Stomach (tissue), 9 donors: Measurements from ENCODE around the gene TMEM115. TPM values are rescaled to one million over a fixed set of nuclear protein-coding genes. Genes with fewer than 3 reads are reported as not detected.

Source experiments
- DNase-seq, 2 donors: peaks; one replicate each; pipeline versions ENCODE4 v3.0.0 to v3.0.0-alpha.2; 2013 to 2019
- H3K27ac ChIP-seq, 5 donors: fragments of 200-600 bp in 4 of 5; sonication (generic) in 4 of 5; one replicate each; pipeline ENCODE4 v1.5.1; 2013 to 2019; ENCODE audit warnings: mild to moderate bottlenecking in 1 of 5, moderate library complexity in 1 of 5
- H3K27me3 ChIP-seq, 3 donors: fragments of 200-600 bp; sonication (generic); one replicate each; pipeline ENCODE4 v1.5.1; 2017 to 2019; ENCODE audit warnings: mixed run types in 1 of 3
- H3K36me3 ChIP-seq, 4 donors: fragments of 200-600 bp; sonication (generic); 1 replicate in 3 of 4; 2 replicates in 1 of 4; pipeline ENCODE4 v1.5.1; 2016 to 2019
- H3K4me1 ChIP-seq, 4 donors: fragments of 200-600 bp; sonication (generic); one replicate each; pipeline ENCODE4 v1.5.1; 2016 to 2019
- H3K4me3 ChIP-seq, 4 donors: fragments of 200-600 bp; sonication (generic) in 3 of 4; one replicate each; pipeline ENCODE4 v1.5.1; 2016 to 2019; ENCODE audit warnings: mild to moderate bottlenecking in 1 of 4
- H3K9me3 ChIP-seq, 4 donors: fragments of 200-600 bp; sonication (generic); one replicate each; pipeline ENCODE4 v1.5.1; 2016 to 2019
- CTCF ChIP-seq, 7 experiments: fragments of 450-650 bp in 4 of 7; fragments of 200-600 bp in 3 of 7; sonication (generic) in 3 of 7; IDR thresholded peaks; one replicate each; pipeline ENCODE4 v1.5.1; 2016 to 2019; ENCODE audit warnings: antibody characterized with exemption in 7 of 7, control low read depth in 2 of 7, mild to moderate bottlenecking in 1 of 7
- EP300 ChIP-seq: sonication (generic); formaldehyde crosslinking; IDR thresholded peaks from one replicate; pipeline ENCODE4 v1.6.1; 2017; ENCODE audit warnings: antibody characterized with exemption
- POLR2A ChIP-seq, 4 donors: fragments of 450-650 bp; IDR thresholded peaks; one replicate each; pipeline ENCODE4 v1.6.1; 2016; ENCODE audit warnings: antibody characterized with exemption in 4 of 4, control low read depth in 2 of 4, mild to moderate bottlenecking in 1 of 4, moderate library complexity in 1 of 4
- POLR2AphosphoS5 ChIP-seq, 3 donors: sonication (generic); formaldehyde crosslinking; IDR thresholded peaks; one replicate each; pipeline ENCODE4 v1.6.1; 2016; ENCODE audit warnings: antibody characterized with exemption in 3 of 3
- WGBS, 5 donors: extraction: QIAGEN DNeasy Blood & Tissue Kit in 3 of 5; methylation state at CpG; one replicate each; pipeline versions ENCODE4 v1.1.5 to v1.1.7; 2013 to 2018; 5-methylcytosine and 5-hydroxymethylcytosine counted together
- intact Hi-C: fragments of 100-400 bp; cut with DNase I; formaldehyde crosslinking; loops from one replicate; pipeline ENCODE4 v1.15.1; 2023; ENCODE audit warnings: low total_unique reads
- polyA plus RNA-seq, 3 donors: library from polyadenylated mRNA; stranded (reverse); fragments of 200-250 nt; gene quantifications; one replicate each; pipeline ENCODE4 v1.2.3, GENCODE V29; 2013
- total RNA-seq, 5 donors: library from RNA; depleted of rRNA; stranded (reverse); fragments of >200 nt; gene quantifications; one replicate each; pipeline versions ENCODE4 v1.1.0 to v1.2.3, GENCODE V29; 2014 to 2016
- donor health status: healthy with polysubstance abuse.
- donor health status: Bipolar disorder and iron deficiency.
- donor health status: healthy.

TMEM115 gene
- total and polyA plus RNA-seq, 8 donors, result 14.6 to 128 (median 27.4) TPM

GRCh38 chr3:50341537-50341936, 17.8 kb downstream of the TMEM115 start:
- no peaks in the 10 kb centered on the region for H3K36me3 ChIP-seq
- H3K4me3 ChIP-seq, result peak overlapping the region; percentile 50 to 52 (median 52)
- WGBS, 5 donors, result 86 to 94% (median 90%) methylated on average over 5 to 9 of the region's 9 CpGs
- no peak for TF ChIP-seq CTCF (IDR thresholded peaks at IDR 0.05)
- TF ChIP-seq POLR2AphosphoS5 (IDR thresholded peaks at IDR 0.05), result no peak
- TF ChIP-seq EP300, result no peak
- peaks cover 40 to 67% (median 59%) of the 10 kb centered on the region in 4 donors for H3K4me1 ChIP-seq
- no peaks in the 10 kb centered on the region for H3K9me3 ChIP-seq
- H3K27ac ChIP-seq, result peak overlapping the region; percentile 69 to 99 (median 96)
- no peak for DNase-seq
- H3K27me3 ChIP-seq, result no peaks in the 10 kb centered on the region
- intact Hi-C loops, result no loop called here

- H3K27me3 ChIP-seq, result no peaks in the 10 kb centered on the region
- no peaks in the 10 kb centered on the region for H3K36me3 ChIP-seq
- peak; percentile 79 to 91 for DNase-seq
- peaks cover 46 to 67% (median 61%) of the 10 kb centered on the region in 4 donors for H3K4me1 ChIP-seq
- H3K9me3 ChIP-seq, result no peaks in the 10 kb centered on the region
- 1 to 7% (median 3%) methylated on average over 44 to 85 of the region's 85 CpGs for WGBS, 5 donors
- peak within 1 kb of the TSS; percentile 50 to 52 (median 52) for H3K4me3 ChIP-seq
- TF ChIP-seq POLR2AphosphoS5 (IDR thresholded peaks at IDR 0.05), result peak in 2 of 3 donors; percentile 39 to 64
- no peak for TF ChIP-seq CTCF (IDR thresholded peaks at IDR 0.05)
- peak in 1 of 4 donors; percentile 18 for TF ChIP-seq POLR2A (IDR thresholded peaks at IDR 0.05)
- intact Hi-C loops, result no loop called here
- H3K27ac ChIP-seq, result peak within 1 kb of the TSS; percentile 69 to 99 (median 96)
Measured at GRCh38 chr3:50340448-50341329, 18.6 kb downstream of the TMEM115 start, which contains the start of gene RASSF1. Gene RASSF1, minus strand, starts transcription at chr3:50340836. Its CDS starts 31 bp downstream, at chr3:50340805.

- DNase-seq, result no peak
- H3K4me1 ChIP-seq, result peaks cover 46 to 67% (median 61%) of the 10 kb centered on the region in 4 donors
Measured at GRCh38 chr3:50340147-50340447, 19.2 kb downstream of the TMEM115 start.

More at GRCh38 chr3:50340147-50340447, 19.2 kb downstream of the TMEM115 start:
- Histone ChIP-seq H3K4me3 (peak overlapping the region; percentile 50 to 52 (median 52)), H3K36me3 (no peaks in the 10 kb centered on the region), H3K27me3 (no peaks in the 10 kb centered on the region), H3K9me3 (no peaks in the 10 kb centered on the region), H3K27ac (peak overlapping the region; percentile 69 to 99 (median 96))
- 15 to 33% (median 28%) methylated on average over 9 of the region's 9 CpGs for WGBS, 5 donors
- no peak for TF ChIP-seq CTCF (IDR thresholded peaks at IDR 0.05)
- no peak for TF ChIP-seq EP300
- TF ChIP-seq POLR2A (IDR thresholded peaks at IDR 0.05), result no peak
- TF ChIP-seq POLR2AphosphoS5 (IDR thresholded peaks at IDR 0.05), result no peak
- intact Hi-C loops, result no loop called here
